Measurements from ENCODE around the gene POLK. TPM values are rescaled to one million over a fixed set of nuclear protein-coding genes. Genes with fewer than 3 reads are reported as not detected.

The POLK gene
- total RNA-seq, 1 experiment from 2014 or later = 34.9 TPM

DNA sequence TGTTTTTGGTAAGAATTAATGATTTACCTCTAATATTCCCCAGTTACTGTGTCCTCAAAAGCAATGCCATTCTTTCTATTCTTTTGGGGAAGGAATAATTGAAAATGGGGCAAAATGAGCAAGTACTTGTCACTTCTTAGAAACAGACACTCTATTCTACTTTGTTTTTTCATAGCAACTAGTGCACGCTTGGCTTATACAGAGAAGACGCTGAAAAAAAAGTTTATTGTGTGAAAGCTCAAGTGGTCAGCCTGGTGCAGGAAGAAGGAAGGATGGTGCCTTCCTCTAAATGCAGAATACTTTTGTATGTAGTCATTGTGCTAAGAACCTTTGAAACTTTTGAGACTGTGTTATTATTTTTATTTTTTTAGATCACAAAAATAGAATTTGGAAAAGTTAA, 129.1 kb downstream of the POLK start:
- Mint-ChIP-seq H3K9me3 (ENCODE audit: low read depth, unreplicated experiment) (no peaks in the 10 kb centered on the region), H3K4me3 (ENCODE audit: low read depth, unreplicated experiment) (no peak overlapping the region), H3K27ac (ENCODE audit: unreplicated experiment) (peak overlapping the region; percentile 70), H3K36me3 (ENCODE audit: insufficient read depth, unreplicated experiment) (no peaks in the 10 kb centered on the region), H3K27me3 (ENCODE audit: unreplicated experiment) (no peaks in the 10 kb centered on the region), H3K4me1 (ENCODE audit: low read depth, unreplicated experiment) (peaks cover 10% of the 10 kb centered on the region)
- no TSS peak for BruUV-seq (replicated peaks)
- intact Hi-C loops (cut with micrococcal nuclease; ENCODE audit: unreplicated experiment) = no loop called here
- no peak for DNase-seq
- CTCF ChIA-PET = interaction anchor here (0.7 to 1.4 kb wide), 2 partner anchors 41 to 275 kb away, joined by 3 read pairs; no protein-coding TSS in a partner anchor
- no peak for TF ChIP-seq CTCF (IDR thresholded peaks at IDR 0.05; ENCODE audit: unreplicated experiment)

DNA sequence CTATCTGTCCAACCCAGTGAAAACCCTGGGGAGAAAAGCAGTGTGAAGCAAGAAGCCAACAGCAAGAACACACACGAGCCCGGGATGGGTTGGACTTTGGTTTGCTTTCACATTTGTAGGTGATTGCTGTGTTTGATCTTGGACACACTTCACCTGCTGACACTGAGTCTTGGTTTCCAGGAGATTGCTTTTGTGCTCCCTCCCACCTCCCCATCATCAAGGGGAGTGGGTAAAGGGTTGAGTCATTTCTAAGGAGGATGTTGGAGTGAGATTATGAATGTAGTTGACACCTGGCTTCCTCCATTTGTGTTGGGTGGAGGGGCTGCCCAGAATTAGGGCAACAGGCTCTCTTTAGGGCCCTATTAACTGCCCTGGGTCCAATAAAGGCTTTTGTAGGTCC, 137.0 kb downstream of the POLK start:
- CTCF ChIA-PET = interaction anchor here (0.6 to 0.7 kb wide), 2 partner anchors 8 to 13 kb away, joined by 3 to 6 read pairs; no protein-coding TSS in a partner anchor
- H3K4me3 Mint-ChIP-seq (ENCODE audit: low read depth, unreplicated experiment) = no peak overlapping the region
- H3K4me1 Mint-ChIP-seq (ENCODE audit: low read depth, unreplicated experiment) = peaks cover 9% of the 10 kb centered on the region
- no peaks in the 10 kb centered on the region for H3K9me3 Mint-ChIP-seq (ENCODE audit: low read depth, unreplicated experiment)
- H3K27ac Mint-ChIP-seq (ENCODE audit: unreplicated experiment) = no peak overlapping the region
- no peaks in the 10 kb centered on the region for H3K36me3 Mint-ChIP-seq (ENCODE audit: insufficient read depth, unreplicated experiment)
- intact Hi-C loops (cut with micrococcal nuclease; ENCODE audit: unreplicated experiment) = no loop called here
- no peak for DNase-seq
- no peaks in the 10 kb centered on the region for H3K27me3 Mint-ChIP-seq (ENCODE audit: unreplicated experiment)
- no peak for TF ChIP-seq CTCF (IDR thresholded peaks at IDR 0.05; ENCODE audit: unreplicated experiment)
- no TSS peak for BruUV-seq (replicated peaks)

Other genes starting within 250 kb of the POLK start
- 188 and 224 TPM in 2 replicates for gene HMGCR, start 174.7 kb upstream of the POLK start, total RNA-seq (2022)
- gene CERT1, start 262 bp upstream of the POLK start, total RNA-seq (2022) = 63.4 and 68.6 TPM in 2 replicates
- 1.3 and 1.6 TPM in 2 replicates for gene ANKDD1B, start 99.6 kb downstream of the POLK start, total RNA-seq (2022)
- gene POC5, start 205.5 kb downstream of the POLK start, total RNA-seq (2022) = 20.9 and 23.1 TPM in 2 replicates

Measured in Calu3 (cell line).